ENCODE data around the gene GCSH. TPM values are rescaled to one million over a fixed set of nuclear protein-coding genes. Genes with fewer than 3 reads are reported as not detected.

GCSH gene
- total RNA-seq, 1 donor from 2014 or later, result 22.7 TPM

DNA sequence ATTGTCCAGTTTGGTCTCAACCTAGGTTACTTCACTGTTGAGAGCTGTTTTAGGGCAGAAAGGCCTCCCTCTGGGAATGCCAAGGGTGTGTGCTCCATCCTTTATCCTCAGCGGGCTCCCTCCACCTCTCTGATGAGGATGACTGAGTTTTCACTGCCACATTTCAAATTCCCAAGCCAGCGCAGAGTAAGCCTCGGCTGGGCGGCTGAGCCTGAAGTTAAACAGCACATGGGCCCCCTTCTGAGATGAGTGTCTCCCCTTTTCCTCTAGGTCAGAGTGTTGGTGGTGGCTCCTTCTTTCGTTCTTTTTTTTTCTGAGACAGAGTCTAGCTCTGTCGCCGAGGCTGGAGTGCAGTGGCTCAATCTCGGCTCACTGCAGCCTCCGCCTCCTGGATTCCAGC lies 5.5 kb upstream of the GCSH start:
- no peak for ATAC-seq

DNA sequence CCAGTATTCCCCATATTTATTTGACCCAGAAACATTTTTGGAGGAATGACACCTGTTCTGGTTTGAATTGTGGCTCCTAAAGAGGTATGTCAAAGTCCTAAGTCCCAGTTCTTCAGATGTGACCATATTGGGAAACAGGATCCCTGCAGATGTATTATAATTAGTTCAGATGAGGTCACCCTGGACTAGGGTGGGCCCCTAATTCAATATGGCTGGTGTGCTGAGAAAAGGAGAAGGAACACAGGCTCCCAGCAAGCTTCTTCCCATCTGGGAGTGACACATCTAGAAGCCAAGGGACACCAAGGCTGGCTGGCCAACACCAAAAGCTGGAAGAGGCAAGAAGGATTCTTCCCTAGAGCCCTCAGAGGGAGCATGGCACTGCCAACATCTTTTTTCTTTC lies 3.8 kb upstream of the GCSH start:
- ATAC-seq, result no peak

- ATAC-seq, result no peak
Observed at GRCh38 chr16:81097230-81097629, 1.0 kb upstream of the GCSH start.

GRCh38 chr16:81096715-81097208 lies 567 bp upstream of the GCSH start:
- ATAC-seq, result no peak

- ATAC-seq, result no peak
Observed at GRCh38 chr16:81095653-81095952, 592 bp downstream of the GCSH start.

GRCh38 chr16:81094771-81095251 lies 1.4 kb downstream of the GCSH start:
- no peak for ATAC-seq

DNA sequence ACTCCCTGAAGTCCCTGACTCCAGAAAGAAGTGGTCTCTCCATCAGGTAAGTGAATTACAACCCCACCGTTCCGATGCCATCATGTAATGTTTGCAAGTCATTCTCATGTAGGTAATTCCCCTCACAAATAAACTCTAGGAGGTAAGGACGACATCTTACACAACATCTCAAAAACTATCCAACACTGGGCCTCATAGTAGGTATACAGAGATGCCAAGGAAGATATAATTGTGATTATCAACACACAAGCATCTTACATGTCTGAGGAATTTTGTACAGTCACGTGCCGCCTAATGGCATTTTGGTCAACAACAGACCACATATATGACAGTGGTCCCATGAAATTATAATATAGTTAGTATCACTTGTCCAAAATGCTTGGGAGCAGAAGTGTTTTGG lies 7.4 kb downstream of the GCSH start:
- no peak for ATAC-seq

GRCh38 chr16:81081014-81081413 lies 15.2 kb downstream of the GCSH start:
- no peak for ATAC-seq

DNA sequence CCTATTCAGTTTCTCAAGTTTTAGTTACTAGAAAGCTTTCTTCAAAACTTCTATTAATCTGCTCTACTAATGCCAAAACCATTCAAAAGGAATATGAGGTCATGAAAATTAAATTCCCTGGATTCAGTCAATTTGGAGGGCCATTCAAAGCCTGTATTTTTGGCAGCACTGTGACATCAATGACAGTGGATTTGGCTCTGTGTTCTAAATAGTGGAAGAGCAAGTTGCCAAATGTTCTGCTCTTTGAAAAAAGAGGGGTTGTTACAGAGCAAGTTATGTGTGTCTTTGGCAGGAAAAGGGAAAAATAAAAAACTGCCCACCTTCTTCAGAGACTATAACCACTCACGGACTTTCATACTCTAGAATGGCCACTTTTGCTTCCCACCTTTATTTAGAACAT lies 16.0 kb downstream of the GCSH start:
- no peak for ATAC-seq

- peak; percentile 98 for ATAC-seq
Observed at GRCh38 chr16:81077076-81077940, 18.9 kb downstream of the GCSH start, which contains the start of gene C16orf46. Gene C16orf46 (minus strand): TSS chr16:81077238. CDS start chr16:81063955, 13,283 bp downstream.

GRCh38 chr16:81076566-81077075 lies 19.6 kb downstream of the GCSH start:
- peak; percentile 92 for ATAC-seq

GRCh38 chr16:81073560-81074330 lies 22.4 kb downstream of the GCSH start:
- no peak for ATAC-seq

- peak; percentile 23 for ATAC-seq
Observed at GRCh38 chr16:81071805-81072204, 24.4 kb downstream of the GCSH start.

DNA sequence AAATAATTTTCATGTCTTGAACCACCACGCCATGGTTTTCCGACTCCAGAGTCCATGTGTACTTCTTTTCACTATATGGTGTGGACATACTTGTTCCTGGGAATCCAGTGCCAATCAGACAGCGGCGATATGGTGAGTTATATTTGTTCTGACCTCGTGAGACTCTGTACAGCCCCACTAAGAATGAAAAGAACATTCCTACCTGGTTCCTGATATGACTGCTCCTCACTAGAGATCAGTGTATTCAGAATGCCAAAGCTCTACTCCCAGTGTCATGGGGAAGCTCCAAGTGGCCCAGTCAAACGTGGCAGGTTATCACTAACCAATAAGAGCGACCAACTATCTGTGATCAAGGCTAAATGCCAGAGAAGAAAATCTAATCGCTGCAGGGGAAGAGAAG lies 25.2 kb downstream of the GCSH start:
- no peak for ATAC-seq

GRCh38 chr16:81069063-81069462 lies 27.1 kb downstream of the GCSH start:
- ATAC-seq, result no peak

GRCh38 chr16:81067166-81067565 lies 29.0 kb downstream of the GCSH start:
- no peak for ATAC-seq

DNA sequence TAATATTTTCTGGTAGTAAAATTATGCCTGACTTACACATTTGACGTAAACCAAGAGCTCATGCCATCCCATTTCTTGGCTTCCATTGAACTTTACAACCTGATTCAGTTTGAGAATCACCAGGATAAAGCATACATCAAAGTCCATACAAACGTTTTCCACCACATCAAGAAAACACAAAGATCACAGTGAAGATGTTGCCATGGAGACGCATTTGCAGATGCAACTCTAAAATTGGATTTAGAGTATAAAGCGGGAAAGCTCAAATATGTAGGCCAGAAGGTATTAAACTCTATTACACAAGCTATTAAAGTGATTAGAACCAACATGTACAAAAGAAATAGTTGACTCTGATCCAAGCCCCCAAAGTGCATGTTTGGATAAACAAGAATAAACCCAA lies 29.5 kb downstream of the GCSH start:
- no peak for ATAC-seq

DNA sequence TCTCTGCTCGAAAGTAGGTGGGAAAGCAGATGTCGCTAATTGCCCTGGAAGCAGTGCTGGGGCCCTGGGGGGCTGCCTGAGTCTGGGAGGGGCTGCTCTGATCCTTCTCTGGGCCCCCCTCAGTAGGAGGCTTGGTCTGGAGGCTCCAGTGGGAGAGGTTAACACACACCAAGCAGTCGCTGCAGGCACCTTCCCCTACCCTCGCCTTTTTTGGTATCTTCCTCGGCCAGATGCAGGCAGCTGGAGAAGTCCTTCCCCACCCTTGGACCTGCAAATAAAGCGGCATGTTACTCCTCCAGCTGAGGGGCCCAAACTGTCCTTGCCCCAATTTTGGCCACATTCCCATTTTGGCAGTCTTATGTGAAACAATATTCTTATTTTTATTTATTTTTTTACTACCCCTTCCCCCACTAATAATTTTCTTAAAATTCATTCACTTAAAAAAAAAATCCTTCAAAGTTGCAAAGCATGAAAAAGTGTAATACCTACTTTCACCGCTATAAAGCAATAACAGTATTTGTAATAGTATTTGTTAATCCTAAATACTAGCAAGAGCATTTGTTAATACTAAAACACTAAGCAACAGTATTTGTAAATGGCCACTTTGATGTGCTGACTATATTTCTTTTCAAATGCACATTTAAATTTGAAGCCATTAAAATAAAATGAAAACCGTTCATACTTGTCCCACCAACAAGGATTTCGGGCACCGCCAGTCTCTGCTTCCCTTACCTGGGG lies 34.2 kb downstream of the GCSH start:
- no peak for ATAC-seq

DNA sequence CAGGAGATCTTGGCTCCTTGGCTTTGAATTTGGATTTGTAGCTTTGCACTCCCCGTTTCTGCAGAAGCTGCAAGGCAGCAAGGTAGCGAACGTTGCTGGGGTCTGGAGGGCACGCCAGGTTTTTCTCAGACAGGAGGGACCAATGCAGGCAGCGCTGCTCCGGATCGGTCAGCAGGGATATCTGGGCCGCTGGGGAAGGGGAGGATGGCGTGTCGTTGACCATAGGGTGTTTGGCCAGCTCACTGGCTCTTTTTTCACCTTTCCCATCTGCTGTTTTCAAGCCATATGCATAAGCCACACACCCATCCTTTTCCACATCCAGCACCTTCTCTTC lies 34.9 kb downstream of the GCSH start:
- ATAC-seq, result no peak

GRCh38 chr16:81060576-81061306 lies 35.5 kb downstream of the GCSH start:
- no peak for ATAC-seq

DNA sequence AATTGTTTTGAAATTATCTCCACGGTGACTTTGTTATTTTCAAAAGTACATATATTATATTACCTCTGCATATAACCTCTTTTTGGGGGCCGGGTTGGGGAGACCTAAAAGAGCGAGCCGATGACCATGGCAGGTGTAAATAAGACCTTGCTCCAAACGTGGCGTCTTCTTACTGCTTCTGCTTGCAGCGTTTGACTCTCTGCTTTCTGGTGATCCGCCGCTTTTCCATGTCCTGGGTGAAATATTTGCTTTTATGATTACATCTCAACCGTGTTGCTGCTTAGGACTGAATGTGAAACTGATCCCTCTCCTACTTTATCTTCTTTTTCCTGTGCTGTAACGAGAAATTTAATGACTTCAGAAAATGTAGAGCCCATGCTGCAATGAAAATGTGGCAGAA lies 42.4 kb downstream of the GCSH start:
- no peak for ATAC-seq

DNA sequence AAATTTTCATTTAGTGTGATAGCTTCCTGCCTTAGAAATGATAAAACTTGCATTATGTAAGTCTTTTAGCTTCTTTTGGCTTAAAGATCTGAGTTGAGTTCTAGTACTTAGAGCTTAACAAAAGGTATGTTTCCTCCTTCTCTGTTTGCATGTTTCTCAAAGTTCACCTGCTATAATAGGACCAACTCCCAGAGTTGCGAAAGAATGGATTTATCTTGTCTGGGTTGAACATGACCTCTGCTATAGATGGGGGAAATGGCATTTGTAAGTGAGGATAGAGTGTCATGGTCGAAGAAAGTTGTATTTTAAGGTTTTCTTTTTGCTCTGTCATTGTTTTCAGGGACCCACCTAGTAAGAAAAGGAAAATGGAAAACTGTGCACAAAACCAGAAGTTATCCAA lies 53.4 kb downstream of the GCSH start:
- ATAC-seq, result no peak

Data from esophagus mucosa (tissue), 1 donor.